Measurements from ENCODE around the gene BMS1.
"Not testable (repeated sequence)": the region's sequence is repeated elsewhere in the genome, so short reads cannot be mapped to it uniquely, and the experiment has no call there.

BMS1 gene

DNA sequence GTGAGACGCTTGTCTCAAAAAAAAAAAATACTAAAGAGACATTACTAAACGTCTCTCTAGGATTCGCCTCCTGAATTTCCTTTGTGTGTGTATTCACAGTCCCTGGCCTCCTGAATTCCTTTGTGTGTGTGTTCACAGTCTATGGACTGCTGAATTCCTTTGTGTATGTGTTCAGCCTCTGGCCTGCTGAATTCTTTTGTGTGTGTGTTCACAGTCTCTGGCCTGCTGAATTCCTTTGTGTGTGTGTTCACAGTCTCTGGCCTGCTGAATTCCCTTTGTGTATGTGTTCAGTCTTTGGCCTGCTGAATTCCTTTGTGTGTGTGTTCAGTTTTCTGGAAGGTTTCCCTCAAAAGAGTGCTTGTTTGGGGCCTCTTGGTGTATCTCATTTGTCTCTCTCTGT, 8.2 kb downstream of the BMS1 start:
- no peak overlapping the region for H3K4me3 ChIP-seq (ENCODE audit: low read depth, low read length)
- TF ChIP-seq CTCF (IDR thresholded peaks at IDR 0.05; ENCODE audit: low read depth, low read length), result no peak
- DNase-seq (ENCODE audit: low read depth, low spot score), result peak; percentile 5
- in situ Hi-C loops (cut with HindIII; ENCODE audit: low sequenced_read_pairs), result no loop called here

DNA sequence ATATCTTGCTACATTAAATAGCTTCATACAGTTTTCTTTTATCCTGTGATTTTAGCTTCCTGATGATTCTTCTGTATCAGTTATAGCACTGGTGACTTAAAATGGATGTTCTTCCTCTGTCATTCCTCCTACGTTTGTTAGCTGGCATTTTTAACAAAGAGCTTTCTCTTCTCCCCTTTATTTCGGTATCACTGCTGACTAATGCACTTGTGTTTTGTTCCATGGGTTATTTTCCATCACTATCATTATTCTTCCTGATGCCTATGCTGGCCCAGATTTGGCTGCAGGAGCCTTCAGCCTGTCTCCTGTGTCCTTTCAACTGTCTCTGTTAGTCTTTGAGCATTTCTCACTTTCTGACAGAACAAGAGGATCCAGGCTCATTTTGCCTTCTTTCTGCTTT, 13.1 kb downstream of the BMS1 start:
- no peak for TF ChIP-seq CTCF (IDR thresholded peaks at IDR 0.05; ENCODE audit: low read depth, low read length)
- H3K4me3 ChIP-seq (ENCODE audit: low read depth, low read length), result no peak overlapping the region
- in situ Hi-C loops (cut with HindIII; ENCODE audit: low sequenced_read_pairs), result no loop called here
- no peak for DNase-seq (ENCODE audit: low read depth, low spot score)

- TF ChIP-seq CTCF (IDR thresholded peaks at IDR 0.05; ENCODE audit: low read depth, low read length), result no peak
- in situ Hi-C loops (cut with HindIII; ENCODE audit: low sequenced_read_pairs), result no loop called here
- no peak overlapping the region for H3K4me3 ChIP-seq (ENCODE audit: low read depth, low read length)
- no peak for DNase-seq (ENCODE audit: low read depth, low spot score)
Measured at GRCh38 chr10:42801135-42801534, 18.5 kb downstream of the BMS1 start.

GRCh38 chr10:42802876-42803275, 20.3 kb downstream of the BMS1 start:
- no peak for DNase-seq (ENCODE audit: low read depth, low spot score)
- H3K4me3 ChIP-seq (ENCODE audit: low read depth, low read length), result no peak overlapping the region
- in situ Hi-C loops (cut with HindIII; ENCODE audit: low sequenced_read_pairs), result no loop called here
- no peak for TF ChIP-seq CTCF (IDR thresholded peaks at IDR 0.05; ENCODE audit: low read depth, low read length)

- TF ChIP-seq CTCF (IDR thresholded peaks at IDR 0.05; ENCODE audit: low read depth, low read length), result no peak
- no peak for DNase-seq (ENCODE audit: low read depth, low spot score)
- in situ Hi-C loops (cut with HindIII; ENCODE audit: low sequenced_read_pairs), result no loop called here
- H3K4me3 ChIP-seq (ENCODE audit: low read depth, low read length), result no peak overlapping the region
Measured at GRCh38 chr10:42809676-42810075, 27.1 kb downstream of the BMS1 start.

DNA sequence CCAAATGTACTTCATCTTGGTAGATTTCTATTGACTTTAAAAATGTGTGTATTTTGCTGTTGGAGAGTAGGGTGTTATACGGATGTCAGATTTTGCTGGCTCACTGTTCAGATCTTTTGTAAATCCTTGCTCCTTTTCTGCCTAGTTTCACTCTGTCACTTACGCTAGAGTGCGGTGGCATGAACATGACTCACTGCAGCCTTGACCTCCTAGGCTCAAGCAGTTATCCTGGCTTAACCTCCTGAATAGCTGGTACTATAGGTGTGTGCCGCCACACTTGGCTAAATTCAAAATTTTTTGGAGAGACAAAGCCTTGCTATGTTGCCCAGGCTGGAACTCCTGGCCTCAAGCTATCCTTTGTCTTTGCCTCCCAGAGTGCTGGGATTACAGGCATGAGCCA, 29.4 kb downstream of the BMS1 start:
- no peak for DNase-seq (ENCODE audit: low read depth, low spot score)
- H3K4me3 ChIP-seq (ENCODE audit: low read depth, low read length), result no peak overlapping the region
- no peak for TF ChIP-seq CTCF (IDR thresholded peaks at IDR 0.05; ENCODE audit: low read depth, low read length)
- in situ Hi-C loops (cut with HindIII; ENCODE audit: low sequenced_read_pairs), result no loop called here

DNA sequence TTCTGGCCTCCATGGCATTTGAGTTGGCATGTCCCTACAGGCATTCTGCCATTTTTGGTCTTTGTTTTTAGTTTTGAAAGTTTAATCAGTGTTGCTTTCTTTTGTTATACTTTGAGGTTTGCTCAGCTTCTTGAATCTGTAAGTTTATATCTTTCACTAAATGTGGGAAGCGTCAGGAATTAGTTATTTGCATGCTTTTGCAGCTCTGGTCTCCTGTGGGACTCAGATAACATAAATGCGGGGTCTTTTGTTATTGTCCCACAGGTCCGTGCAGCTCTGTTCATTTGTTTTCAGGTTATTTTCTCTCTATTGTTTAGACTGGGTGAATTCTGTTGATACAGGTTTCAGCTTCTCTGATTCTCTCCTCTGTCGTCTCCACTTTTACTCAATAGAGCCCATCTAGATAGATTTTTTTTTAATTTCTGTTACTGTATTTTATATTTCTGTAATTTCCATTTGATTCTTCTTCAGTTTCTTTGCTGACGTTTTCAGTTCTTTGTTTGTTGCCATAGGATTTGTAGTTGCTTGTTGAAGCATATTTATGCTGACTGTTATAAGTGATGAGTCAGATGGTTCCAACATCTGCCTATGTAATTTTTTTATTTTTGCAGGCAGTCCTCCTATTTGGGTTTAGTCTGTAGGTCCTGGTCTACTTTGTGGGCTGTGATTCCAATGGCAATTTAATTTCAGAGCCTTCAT, 31.5 kb downstream of the BMS1 start:
- in situ Hi-C loops (cut with HindIII; ENCODE audit: low sequenced_read_pairs); DNase-seq (ENCODE audit: low read depth, low spot score); H3K4me3 ChIP-seq (ENCODE audit: low read depth, low read length): not testable (repeated sequence)

GRCh38 chr10:42816334-42816733, 33.7 kb downstream of the BMS1 start:
- in situ Hi-C loops (cut with HindIII; ENCODE audit: low sequenced_read_pairs); H3K4me3 ChIP-seq (ENCODE audit: low read depth, low read length); DNase-seq (ENCODE audit: low read depth, low spot score): not testable (repeated sequence)
